A673 (cell line): ENCODE measurements around the gene ADAMTS1. TPM values are rescaled to one million over a fixed set of nuclear protein-coding genes. Genes with fewer than 3 reads are reported as not detected.

Source experiments
- BruUV-seq: library from RNA; stranded (reverse); fragments of 400-500 nt; replicated peaks from 2 replicates; lab custom pipeline; 2021; lab: Mats Ljungman, UMichigan
- CTCF ChIA-PET: fragments of 300-600 bp; sonication (Branson Sonifier 250); formaldehyde crosslinking; loops from one replicate; lab custom pipeline; 2022; ENCODE audit warnings: antibody characterized with exemption; lab: Charles Lee
- POLR2A ChIA-PET: fragments of 300-600 bp; sonication (Branson Sonifier 250); formaldehyde crosslinking; loops from one replicate; lab custom pipeline; 2022; ENCODE audit warnings: antibody characterized with exemption; ENCODE audit not compliant: low non-redundant PET; lab: Charles Lee
- DNase-seq: peaks from one replicate; pipeline ENCODE4 v3.0.0-alpha.2; 2015; ENCODE audit warnings: low spot score
- H3K27ac ChIP-seq: fragments of 200-600 bp; sonication (generic); 2 replicates; pipeline ENCODE4 v1.5.1; 2016; ENCODE audit warnings: mixed run types, low read depth, mild to moderate bottlenecking, mixed read lengths, antibody characterized with exemption, low read length; ENCODE audit not compliant: poor library complexity, severe bottlenecking
- H3K27me3 ChIP-seq: fragments of 200-600 bp; sonication (generic); replicated peaks from 2 replicates; pipeline ENCODE4 v1.6.1; 2017; ENCODE audit warnings: mixed run types, low read depth, mild to moderate bottlenecking, mixed read lengths, antibody characterized with exemption, low read length; ENCODE audit not compliant: insufficient read depth, poor library complexity
- H3K36me3 ChIP-seq: fragments of 200-600 bp; sonication (generic); 2 replicates; pipeline ENCODE4 v1.6.1; 2016; ENCODE audit warnings: mixed run types, mild to moderate bottlenecking, mixed read lengths, antibody characterized with exemption, low read length; ENCODE audit not compliant: insufficient read depth, poor library complexity, severe bottlenecking
- H3K4me1 ChIP-seq: fragments of 200-600 bp; sonication (generic); 2 replicates; pipeline ENCODE4 v1.6.1; 2017; ENCODE audit warnings: mixed run types, mild to moderate bottlenecking, mixed read lengths, antibody characterized with exemption, low read length; ENCODE audit not compliant: insufficient read depth, poor library complexity, severe bottlenecking
- H3K4me3 ChIP-seq: fragments of 200-600 bp; sonication (generic); 2 replicates; pipeline ENCODE4 v1.5.1; 2016; ENCODE audit warnings: low read depth, mixed run types, mild to moderate bottlenecking, mixed read lengths, low read length; ENCODE audit not compliant: poor library complexity, severe bottlenecking
- H3K9me3 ChIP-seq: fragments of 200-600 bp; sonication (generic); 2 replicates; pipeline ENCODE4 v1.6.1; 2016; ENCODE audit warnings: mixed run types, low read depth, mild to moderate bottlenecking, mixed read lengths, antibody characterized with exemption, low read length; ENCODE audit not compliant: poor library complexity, severe bottlenecking
- EZH2 ChIP-seq: fragments of 200-600 bp; sonication (generic); IDR thresholded peaks from 2 replicates; pipeline ENCODE4 v1.6.1; 2017; ENCODE audit warnings: borderline replicate concordance, low read depth, mild to moderate bottlenecking, mixed read lengths, antibody characterized with exemption, low read length; ENCODE audit not compliant: poor library complexity, severe bottlenecking
- intact Hi-C: fragments of 100-400 bp; cut with micrococcal nuclease; formaldehyde crosslinking; loops from one replicate; pipeline ENCODE4 v1.10.0; 2022; ENCODE audit not compliant: unreplicated experiment
- total RNA-seq: library from RNA; stranded (reverse); gene quantifications from 2 replicates; pipeline ENCODE4 v1.2.3, GENCODE V29; 2021
- TF ChIP-seq, protein P1 (sequence below): fragments of 300-800, 200-600 bp; sonication (generic); conservative IDR thresholded peaks from 2 replicates; pipeline ENCODE4 v1.5.1; 2017; ENCODE audit warnings: low read depth, mild to moderate bottlenecking, antibody characterized with exemption, low read length, moderate library complexity, mixed read lengths

Gene ADAMTS1
- total RNA-seq, 1 experiment from 2014 or later = 17.9 TPM

GRCh38 chr21:26846036-26846931 lies 1.1 kb upstream of the ADAMTS1 start:
- peak overlapping the region; percentile 90 for H3K27ac ChIP-seq
- intact Hi-C loops = loop anchor here (10.0 kb wide), 1 partner anchor 1241 kb away; the partner anchor contains the start of gene MRPL39
- POLR2A ChIA-PET = interaction anchor here (0.7 kb wide), 1 partner anchor 121 kb away, joined by 6 read pairs; the partner anchor contains the start of gene ADAMTS5
- H3K36me3 ChIP-seq = peaks cover 11% of the 10 kb centered on the region
- no peaks in the 10 kb centered on the region for H3K9me3 ChIP-seq
- CTCF ChIA-PET = interaction anchor here (0.6 to 1.0 kb wide), 2 partner anchors 30 to 1899 kb away, joined by 3 read pairs; no protein-coding TSS in a partner anchor
- TF ChIP-seq, protein P1, sequence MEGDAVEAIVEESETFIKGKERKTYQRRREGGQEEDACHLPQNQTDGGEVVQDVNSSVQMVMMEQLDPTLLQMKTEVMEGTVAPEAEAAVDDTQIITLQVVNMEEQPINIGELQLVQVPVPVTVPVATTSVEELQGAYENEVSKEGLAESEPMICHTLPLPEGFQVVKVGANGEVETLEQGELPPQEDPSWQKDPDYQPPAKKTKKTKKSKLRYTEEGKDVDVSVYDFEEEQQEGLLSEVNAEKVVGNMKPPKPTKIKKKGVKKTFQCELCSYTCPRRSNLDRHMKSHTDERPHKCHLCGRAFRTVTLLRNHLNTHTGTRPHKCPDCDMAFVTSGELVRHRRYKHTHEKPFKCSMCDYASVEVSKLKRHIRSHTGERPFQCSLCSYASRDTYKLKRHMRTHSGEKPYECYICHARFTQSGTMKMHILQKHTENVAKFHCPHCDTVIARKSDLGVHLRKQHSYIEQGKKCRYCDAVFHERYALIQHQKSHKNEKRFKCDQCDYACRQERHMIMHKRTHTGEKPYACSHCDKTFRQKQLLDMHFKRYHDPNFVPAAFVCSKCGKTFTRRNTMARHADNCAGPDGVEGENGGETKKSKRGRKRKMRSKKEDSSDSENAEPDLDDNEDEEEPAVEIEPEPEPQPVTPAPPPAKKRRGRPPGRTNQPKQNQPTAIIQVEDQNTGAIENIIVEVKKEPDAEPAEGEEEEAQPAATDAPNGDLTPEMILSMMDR = no peak; the same call in 1 of the 2 replicates
- TF ChIP-seq EZH2 = no peak
- DNase-seq = peak; percentile 81
- BruUV-seq = no TSS peak
- no peaks in the 10 kb centered on the region for H3K27me3 ChIP-seq
- H3K4me3 ChIP-seq = peak overlapping the region; percentile 69
- peaks cover 17% of the 10 kb centered on the region for H3K4me1 ChIP-seq

DNA sequence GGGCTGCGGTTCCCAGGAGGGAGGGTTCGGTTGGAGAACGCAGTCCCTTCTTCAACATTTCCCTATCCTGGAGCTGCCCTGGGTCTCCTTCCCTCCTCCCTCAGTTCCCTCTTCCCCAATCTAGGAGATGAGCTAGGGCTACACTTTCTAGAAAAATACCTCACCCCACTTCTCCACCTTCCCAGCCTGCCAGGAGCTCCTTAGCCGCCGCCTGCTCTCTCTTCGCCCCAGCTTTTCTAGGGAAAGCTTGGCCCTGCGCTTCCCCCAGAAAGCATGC lies 488 bp upstream of the ADAMTS1 start:
- no TSS peak for BruUV-seq
- H3K36me3 ChIP-seq = peaks cover 14% of the 10 kb centered on the region
- TF ChIP-seq, protein P1 = no peak
- TF ChIP-seq EZH2 = no peak
- H3K9me3 ChIP-seq = no peaks in the 10 kb centered on the region
- H3K27ac ChIP-seq = peak overlapping the region; percentile 90
- H3K4me3 ChIP-seq = peak overlapping the region; percentile 69
- intact Hi-C loops = loop anchor here (2.0 to 10.0 kb wide), 2 partner anchors 77 to 1241 kb away; partner anchors contain the start of gene MRPL39
- CTCF ChIA-PET = interaction anchor here (0.6 to 1.0 kb wide), 2 partner anchors 30 to 1899 kb away, joined by 3 read pairs; no protein-coding TSS in a partner anchor
- POLR2A ChIA-PET = interaction anchor here (0.5 to 0.7 kb wide), 2 partner anchors 121 to 1126 kb away, joined by 6 to 9 read pairs; partner anchors contain the start of gene ADAMTS5
- DNase-seq = no peak
- H3K4me1 ChIP-seq = peaks cover 20% of the 10 kb centered on the region
- no peaks in the 10 kb centered on the region for H3K27me3 ChIP-seq

DNA sequence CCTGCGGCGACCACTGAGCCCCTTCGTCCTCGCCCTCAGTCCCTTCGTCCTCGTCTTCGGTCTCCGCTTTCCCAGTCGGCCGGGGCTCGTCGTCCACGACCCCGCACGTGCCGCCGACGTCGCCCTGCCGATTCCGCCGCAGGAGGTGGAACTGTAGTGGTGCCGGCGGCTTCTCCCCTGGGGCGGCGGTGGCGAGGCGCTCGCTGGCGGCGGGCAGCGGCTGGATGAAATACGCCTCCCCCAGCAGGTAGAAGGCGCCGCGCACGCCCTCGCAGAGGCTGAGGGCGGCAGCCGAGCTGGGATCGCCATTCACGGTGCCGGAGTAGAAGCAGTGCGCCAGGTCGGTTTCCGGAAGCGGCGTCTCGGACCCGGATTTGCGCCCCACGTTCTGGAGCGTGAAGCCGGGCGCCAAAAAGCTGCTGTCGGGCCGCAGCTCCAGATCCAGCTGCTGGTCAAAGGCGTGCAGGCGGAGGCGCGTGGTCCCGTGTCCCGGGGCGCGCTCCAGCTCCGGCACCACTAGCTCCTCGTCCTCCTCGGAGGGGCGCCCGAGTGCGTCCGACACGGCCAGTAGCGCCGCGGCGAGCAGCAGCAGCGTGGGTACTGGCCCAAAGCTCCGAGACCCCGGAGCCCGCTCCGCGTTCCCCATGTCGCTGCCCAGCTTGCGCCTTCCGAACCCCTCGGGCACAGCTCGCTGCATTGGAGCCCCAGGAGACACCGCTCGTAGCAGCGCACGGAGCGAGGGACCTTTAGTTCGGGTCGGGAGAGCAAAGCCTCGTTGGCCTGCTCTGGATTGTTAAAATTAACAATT lies 747 bp downstream of the ADAMTS1 start:
- CTCF ChIA-PET = interaction anchor here (0.6 kb wide), 1 partner anchor 49 kb away, joined by 3 read pairs; no protein-coding TSS in a partner anchor
- H3K4me1 ChIP-seq = peaks cover 23% of the 10 kb centered on the region
- H3K36me3 ChIP-seq = peaks cover 26% of the 10 kb centered on the region
- no peaks in the 10 kb centered on the region for H3K9me3 ChIP-seq
- H3K27ac ChIP-seq = peak overlapping the region; percentile 90
- BruUV-seq = no TSS peak
- H3K27me3 ChIP-seq = no peaks in the 10 kb centered on the region
- peak overlapping the region; percentile 69 for H3K4me3 ChIP-seq
- POLR2A ChIA-PET = no interaction called here
- DNase-seq = peak; percentile 54
- intact Hi-C loops = loop anchor here (2.0 to 10.0 kb wide), 3 partner anchors 76 to 1240 kb away; partner anchors contain the start of gene MRPL39
- no peak for TF ChIP-seq EZH2
- TF ChIP-seq, protein P1 = peak; percentile 35; the same call in 1 of the 2 replicates
